ENCODE data around the gene PACS1. TPM values are rescaled to one million over a fixed set of nuclear protein-coding genes. Genes with fewer than 3 reads are reported as not detected.
"Not testable (repeated sequence)": the region's sequence is repeated elsewhere in the genome, so short reads cannot be mapped to it uniquely, and the experiment has no call there.

PACS1 gene
- total and polyA plus RNA-seq, 8 donors = 50.7 to 57.5 (median 54.9) TPM

GRCh38 chr11:66112601-66113499 is 42.8 kb downstream of the PACS1 start:
- ATAC-seq = peak; percentile 64
- peaks cover 19 to 57% of the 10 kb centered on the region in 2 donors for H3K4me1 ChIP-seq
- DNase-seq = no peak
- no peaks in the 10 kb centered on the region for H3K27me3 ChIP-seq
- H3K27ac ChIP-seq = peak overlapping the region; percentile 27 to 38
- TF ChIP-seq, protein P1, sequence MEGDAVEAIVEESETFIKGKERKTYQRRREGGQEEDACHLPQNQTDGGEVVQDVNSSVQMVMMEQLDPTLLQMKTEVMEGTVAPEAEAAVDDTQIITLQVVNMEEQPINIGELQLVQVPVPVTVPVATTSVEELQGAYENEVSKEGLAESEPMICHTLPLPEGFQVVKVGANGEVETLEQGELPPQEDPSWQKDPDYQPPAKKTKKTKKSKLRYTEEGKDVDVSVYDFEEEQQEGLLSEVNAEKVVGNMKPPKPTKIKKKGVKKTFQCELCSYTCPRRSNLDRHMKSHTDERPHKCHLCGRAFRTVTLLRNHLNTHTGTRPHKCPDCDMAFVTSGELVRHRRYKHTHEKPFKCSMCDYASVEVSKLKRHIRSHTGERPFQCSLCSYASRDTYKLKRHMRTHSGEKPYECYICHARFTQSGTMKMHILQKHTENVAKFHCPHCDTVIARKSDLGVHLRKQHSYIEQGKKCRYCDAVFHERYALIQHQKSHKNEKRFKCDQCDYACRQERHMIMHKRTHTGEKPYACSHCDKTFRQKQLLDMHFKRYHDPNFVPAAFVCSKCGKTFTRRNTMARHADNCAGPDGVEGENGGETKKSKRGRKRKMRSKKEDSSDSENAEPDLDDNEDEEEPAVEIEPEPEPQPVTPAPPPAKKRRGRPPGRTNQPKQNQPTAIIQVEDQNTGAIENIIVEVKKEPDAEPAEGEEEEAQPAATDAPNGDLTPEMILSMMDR (IDR thresholded peaks at IDR 0.05) = no peak
- intact Hi-C loops (cut with DNase I) = no loop called here
- H3K4me3 ChIP-seq = no peak overlapping the region
- H3K36me3 ChIP-seq = no peaks in the 10 kb centered on the region
- no peaks in the 10 kb centered on the region for H3K9me3 ChIP-seq

DNA sequence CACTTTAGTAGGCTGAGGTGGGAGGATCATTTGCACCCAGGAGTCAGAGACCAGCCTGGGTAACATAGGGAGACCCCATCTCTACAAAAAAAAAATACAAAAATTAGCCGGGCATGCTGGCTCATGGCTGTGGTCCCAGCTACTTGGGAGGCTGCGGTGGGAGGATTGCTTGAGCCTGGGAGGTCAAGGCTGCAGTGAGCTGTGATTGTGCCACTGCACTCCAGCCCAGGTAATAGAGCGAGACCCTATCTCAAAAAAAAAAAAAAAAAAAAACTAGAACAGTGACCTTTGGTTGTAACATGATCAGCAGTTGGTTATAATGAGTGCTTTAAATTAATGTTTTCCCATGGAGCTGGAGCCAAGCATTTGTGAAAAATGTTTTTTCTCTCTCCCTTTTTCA is 44.9 kb downstream of the PACS1 start:
- DNase-seq; H3K9me3 ChIP-seq; H3K27me3 ChIP-seq; H3K36me3 ChIP-seq; H3K4me3 ChIP-seq; intact Hi-C loops (cut with DNase I); ATAC-seq: not testable (repeated sequence)
- peak overlapping the region in 1 of 2 donors; percentile 33 for H3K27ac ChIP-seq
- peaks cover 32 to 76% of the 10 kb centered on the region in 2 donors for H3K4me1 ChIP-seq

DNA sequence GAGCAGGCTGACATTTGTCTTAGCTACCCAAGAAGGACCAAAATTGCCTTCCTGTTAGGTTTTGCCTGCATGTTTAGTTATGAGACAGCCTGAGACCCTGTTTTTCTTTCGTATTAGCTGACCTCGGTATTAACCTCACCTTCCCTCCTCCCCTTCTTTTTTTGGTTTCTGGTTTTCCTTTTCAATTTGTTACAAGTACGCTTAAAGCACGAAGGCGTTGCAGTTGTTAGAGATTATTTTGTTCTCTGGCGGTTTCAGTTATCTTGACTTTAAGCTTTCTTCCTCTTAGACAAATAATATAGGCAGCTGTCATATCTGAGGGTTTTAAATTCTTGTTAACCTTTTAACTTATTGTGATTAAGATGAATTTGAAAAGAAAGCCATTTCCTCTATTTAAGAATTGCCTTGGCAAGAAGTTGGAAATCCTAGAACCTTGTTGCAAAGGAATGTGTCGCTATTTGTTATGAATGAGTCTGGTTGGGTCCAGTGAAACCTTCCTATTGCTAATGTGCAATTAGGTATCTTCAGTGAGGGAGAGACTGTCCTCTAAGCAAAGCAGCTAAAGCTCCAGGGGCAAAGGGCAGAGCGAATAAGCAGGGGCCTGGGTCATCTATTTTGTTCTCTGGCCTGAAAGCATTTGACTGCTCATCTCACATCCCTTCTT is 45.7 kb downstream of the PACS1 start:
- no peaks in the 10 kb centered on the region for H3K9me3 ChIP-seq
- peak; percentile 16 for ATAC-seq
- intact Hi-C loops (cut with DNase I) = no loop called here
- DNase-seq = no peak
- no peaks in the 10 kb centered on the region for H3K36me3 ChIP-seq
- TF ChIP-seq, protein P1 (IDR thresholded peaks at IDR 0.05) = no peak
- no peak overlapping the region for H3K4me3 ChIP-seq
- H3K27ac ChIP-seq = peak overlapping the region; percentile 33 to 46
- H3K27me3 ChIP-seq = no peaks in the 10 kb centered on the region
- H3K4me1 ChIP-seq = peaks cover 33 to 76% of the 10 kb centered on the region in 2 donors

GRCh38 chr11:66116576-66117361 is 46.7 kb downstream of the PACS1 start:
- Histone ChIP-seq H3K4me1 (peaks cover 33 to 72% of the 10 kb centered on the region in 2 donors), H3K4me3 (no peak overlapping the region), H3K9me3 (no peaks in the 10 kb centered on the region), H3K27me3 (no peaks in the 10 kb centered on the region), H3K36me3 (no peaks in the 10 kb centered on the region), H3K27ac (peak overlapping the region in 1 of 2 donors; percentile 46)
- ATAC-seq (no peak), DNase-seq (no peak)
- intact Hi-C loops (cut with DNase I) = no loop called here
- TF ChIP-seq, protein P1 (IDR thresholded peaks at IDR 0.05) = no peak

GRCh38 chr11:66118847-66119246 is 48.8 kb downstream of the PACS1 start:
- H3K27ac ChIP-seq = peak overlapping the region in 1 of 2 donors; percentile 13
- TF ChIP-seq, protein P1 (IDR thresholded peaks at IDR 0.05) = no peak
- no peaks in the 10 kb centered on the region for H3K9me3 ChIP-seq
- H3K27me3 ChIP-seq = no peaks in the 10 kb centered on the region
- no peak overlapping the region for H3K4me3 ChIP-seq
- intact Hi-C loops (cut with DNase I) = no loop called here
- ATAC-seq = no peak
- DNase-seq = no peak
- no peaks in the 10 kb centered on the region for H3K36me3 ChIP-seq
- H3K4me1 ChIP-seq = peaks cover 14 to 51% of the 10 kb centered on the region in 2 donors
